Neuronal stem cell (in vitro differentiated cells): ENCODE data around the gene DEPDC4.
"Not testable (repeated sequence)": the region's sequence is repeated elsewhere in the genome, so short reads cannot be mapped to it uniquely, and the experiment has no call there.

Experiments
- DNase-seq: peaks from one replicate; pipeline ENCODE4 v3.0.0-alpha.2; 2013; ENCODE audit warnings: low spot score
- H2AFZ ChIP-seq: one replicate; pipeline ENCODE4 v1.6.1; 2013; ENCODE audit warnings: mild to moderate bottlenecking, low read length, inconsistent platforms
- H2AK5ac ChIP-seq: 2 replicates; pipeline ENCODE4 v1.6.1; 2013; ENCODE audit warnings: low read depth, mild to moderate bottlenecking, inconsistent platforms, low read length, moderate library complexity, mixed read lengths
- H2BK120ac ChIP-seq: 2 replicates; pipeline ENCODE4 v1.6.1; 2013; ENCODE audit warnings: low read depth, mild to moderate bottlenecking, inconsistent platforms, low read length, moderate library complexity, mixed read lengths
- H2BK12ac ChIP-seq: one replicate; pipeline ENCODE4 v1.6.1; 2013; ENCODE audit warnings: low read length, inconsistent platforms
- H2BK15ac ChIP-seq: 2 replicates; pipeline ENCODE4 v1.6.1; 2013; ENCODE audit warnings: mild to moderate bottlenecking, low read length, inconsistent platforms, mixed read lengths
- H2BK5ac ChIP-seq: one replicate; pipeline ENCODE4 v1.6.1; 2013; ENCODE audit warnings: inconsistent platforms, mild to moderate bottlenecking, low read length, moderate library complexity
- H3K14ac ChIP-seq: one replicate; pipeline ENCODE4 v1.6.1; 2013; ENCODE audit warnings: low read length, inconsistent platforms
- H3K18ac ChIP-seq: 2 replicates; pipeline ENCODE4 v1.6.1; 2013; ENCODE audit warnings: low read length, inconsistent platforms
- H3K23ac ChIP-seq: 2 replicates; pipeline ENCODE4 v1.6.1; 2013; ENCODE audit warnings: low read depth, mild to moderate bottlenecking, mixed read lengths, low read length, inconsistent platforms; ENCODE audit not compliant: poor library complexity
- H3K27ac ChIP-seq: replicated peaks from 3 replicates; pipeline ENCODE4 v1.5.1; 2013; ENCODE audit warnings: low read length, inconsistent platforms
- H3K27me3 ChIP-seq, 3 experiments: 2 replicates each; pipeline ENCODE4 v1.6.1; 2013; ENCODE audit warnings: low read length in 3 of 3, mild to moderate bottlenecking in 2 of 3, inconsistent platforms in 1 of 3, low read depth in 1 of 3, mixed read lengths in 1 of 3, moderate library complexity in 1 of 3; ENCODE audit not compliant: control insufficient read depth in 3 of 3, insufficient read depth in 3 of 3
- H3K36me3 ChIP-seq, 2 donors: replicated peaks in 1 of 2; 2 replicates each; pipeline ENCODE4 v1.6.1; 2013; ENCODE audit warnings: low read length in 2 of 2; ENCODE audit not compliant: control insufficient read depth in 2 of 2, insufficient read depth in 2 of 2
- H3K4ac ChIP-seq: 2 replicates; pipeline ENCODE4 v1.6.1; 2013; ENCODE audit warnings: inconsistent platforms, mild to moderate bottlenecking, low read length, moderate library complexity
- H3K4me1 ChIP-seq, 2 donors: 1 replicate in 1 of 2; 2 replicates in 1 of 2; pipeline ENCODE4 v1.6.1; 2013; ENCODE audit warnings: low read length in 2 of 2, low read depth in 1 of 2; ENCODE audit not compliant: control insufficient read depth in 2 of 2, insufficient read depth in 1 of 2
- H3K4me2 ChIP-seq: one replicate; pipeline ENCODE4 v1.6.1; 2013; ENCODE audit warnings: mild to moderate bottlenecking, low read length, inconsistent platforms; ENCODE audit not compliant: insufficient read depth, poor library complexity, severe bottlenecking
- H3K4me3 ChIP-seq, 2 donors: 2 replicates each; pipeline ENCODE4 v1.5.1; 2013; ENCODE audit warnings: low read length in 2 of 2, mild to moderate bottlenecking in 2 of 2, inconsistent platforms in 1 of 2, moderate library complexity in 1 of 2
- H3K79me1 ChIP-seq: one replicate; pipeline ENCODE4 v1.6.1; 2013; ENCODE audit warnings: low read depth, mild to moderate bottlenecking, inconsistent platforms, low read length, moderate library complexity
- H3K9ac ChIP-seq: one replicate; pipeline ENCODE4 v1.6.1; 2013; ENCODE audit warnings: mild to moderate bottlenecking, low read depth, low read length, inconsistent platforms; ENCODE audit not compliant: poor library complexity
- H3K9me3 ChIP-seq, 2 donors: replicated peaks in 1 of 2; 2 replicates each; pipeline versions ENCODE3 to v1.6.1; 2013; ENCODE audit warnings: low read length in 2 of 2, mild to moderate bottlenecking in 2 of 2, inconsistent platforms in 1 of 2, low read depth in 1 of 2, mixed read lengths in 1 of 2, moderate library complexity in 1 of 2; ENCODE audit not compliant: control insufficient read depth in 2 of 2, insufficient read depth in 1 of 2
- H4K8ac ChIP-seq: one replicate; pipeline ENCODE4 v1.6.1; 2013; ENCODE audit warnings: low read depth, mild to moderate bottlenecking, inconsistent platforms, low read length, moderate library complexity
- H4K91ac ChIP-seq: one replicate; pipeline ENCODE4 v1.6.1; 2013; ENCODE audit warnings: low read length, low read depth, mild to moderate bottlenecking, inconsistent platforms; ENCODE audit not compliant: poor library complexity
- WGBS, 2 donors: extraction: QIAGEN DNeasy Blood & Tissue Kit; methylation state at CpG; one replicate each; pipeline ENCODE4 v1.1.7; 2013; ENCODE audit warnings: missing lambda C conversion rate in 2 of 2, mixed read lengths in 1 of 2; ENCODE audit not compliant: insufficient read length in 2 of 2, insufficient replicate concordance in 1 of 2; ENCODE audit errors: extremely low coverage in 2 of 2; 5-methylcytosine and 5-hydroxymethylcytosine counted together

The DEPDC4 gene

GRCh38 chr12:100234591-100235304, 32.1 kb downstream of the DEPDC4 start:
- Histone ChIP-seq H3K14ac (no peak overlapping the region), H3K36me3 (no peaks in the 10 kb centered on the region), H4K91ac (no peak overlapping the region), H3K27ac (no peak overlapping the region), H3K79me1 (peaks cover 1% of the 10 kb centered on the region), H2AK5ac (no peak overlapping the region), H3K4me3 (no peak overlapping the region), H3K4ac (no peak overlapping the region), H3K18ac (no peak overlapping the region), H3K9ac (no peak overlapping the region), H2BK5ac (no peak overlapping the region), H3K4me2 (no peak overlapping the region), H4K8ac (no peak overlapping the region), H3K23ac (no peak overlapping the region), H3K9me3 (no peaks in the 10 kb centered on the region), H2BK120ac (no peak overlapping the region), H3K4me1 (no peaks in the 10 kb centered on the region), H2AFZ (no peak overlapping the region), H3K27me3 (no peaks in the 10 kb centered on the region), H2BK12ac (no peak overlapping the region), H2BK15ac (no peak overlapping the region)
- WGBS, 2 donors = no CpG with 5 or more reads among the region's 7 CpGs
- no peak for DNase-seq

- DNase-seq = no peak
These were observed 32.7 kb downstream of the DEPDC4 start for GRCh38 chr12:100234166-100234565.

GRCh38 chr12:100231873-100232272, 35.0 kb downstream of the DEPDC4 start:
- H3K4me2 ChIP-seq, H3K27ac ChIP-seq, H2BK5ac ChIP-seq, DNase-seq, H2BK120ac ChIP-seq, H3K14ac ChIP-seq, H3K9me3 ChIP-seq, H3K4me1 ChIP-seq, H4K91ac ChIP-seq, H2AK5ac ChIP-seq, H3K23ac ChIP-seq, H2AFZ ChIP-seq, H3K4ac ChIP-seq, H2BK15ac ChIP-seq, H2BK12ac ChIP-seq, H3K4me3 ChIP-seq, H3K18ac ChIP-seq, H3K27me3 ChIP-seq, H3K36me3 ChIP-seq, H3K79me1 ChIP-seq, H4K8ac ChIP-seq, H3K9ac ChIP-seq: not testable (repeated sequence)
- no CpG with 5 or more reads among the region's 3 CpGs for WGBS, 2 donors

More at GRCh38 chr12:100234166-100234565, 32.7 kb downstream of the DEPDC4 start:
- no peak overlapping the region for H2BK120ac ChIP-seq
- no peaks in the 10 kb centered on the region for H3K4me1 ChIP-seq
- no peak overlapping the region for H2BK5ac ChIP-seq
- no peaks in the 10 kb centered on the region for H3K9me3 ChIP-seq
- H3K4me3 ChIP-seq = no peak overlapping the region
- no peak overlapping the region for H3K18ac ChIP-seq
- H3K36me3 ChIP-seq = no peaks in the 10 kb centered on the region
- no peak overlapping the region for H2AK5ac ChIP-seq
- H3K4me2 ChIP-seq = no peak overlapping the region
- H2BK12ac ChIP-seq = no peak overlapping the region
- H2BK15ac ChIP-seq = no peak overlapping the region
- H3K4ac ChIP-seq = no peak overlapping the region
- no peak overlapping the region for H3K23ac ChIP-seq
- H3K27ac ChIP-seq = no peak overlapping the region
- no peak overlapping the region for H4K8ac ChIP-seq
- H3K79me1 ChIP-seq = peaks cover 1% of the 10 kb centered on the region
- no peak overlapping the region for H3K9ac ChIP-seq
- no peak overlapping the region for H2AFZ ChIP-seq
- no peak overlapping the region for H3K14ac ChIP-seq
- WGBS, 2 donors = no CpG with 5 or more reads among the region's 3 CpGs
- no peaks in the 10 kb centered on the region for H3K27me3 ChIP-seq
- no peak overlapping the region for H4K91ac ChIP-seq

DNA sequence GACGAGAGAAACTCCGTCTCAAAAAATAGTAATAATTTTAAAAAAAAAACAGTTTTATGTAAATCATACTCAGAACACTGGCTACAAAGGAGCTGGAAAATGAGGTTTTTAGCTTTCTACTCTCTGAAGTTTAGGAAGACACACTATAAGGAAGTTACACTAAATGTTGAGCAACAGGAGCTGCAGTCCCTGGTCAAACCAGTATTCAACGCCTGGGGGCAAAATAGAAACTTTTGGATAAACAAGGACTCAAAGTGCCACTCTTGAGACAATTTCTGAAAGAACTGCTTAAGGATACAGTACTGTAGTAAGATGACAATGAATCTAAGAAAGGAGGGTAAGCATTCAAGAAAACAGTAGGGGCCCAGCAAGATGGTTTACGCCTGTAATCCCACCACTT, 37.0 kb downstream of the DEPDC4 start:
- no peak overlapping the region for H3K18ac ChIP-seq
- H3K23ac ChIP-seq = no peak overlapping the region

More for the DNA sequence above, 37.0 kb downstream of the DEPDC4 start:
- Histone ChIP-seq H3K9ac (no peak overlapping the region), H4K91ac (no peak overlapping the region), H3K36me3 (peaks cover 4 to 9% of the 10 kb centered on the region in 2 donors), H3K4me3 (no peak overlapping the region), H3K4me2 (no peak overlapping the region), H3K27me3 (no peaks in the 10 kb centered on the region), H3K14ac (no peak overlapping the region), H2BK120ac (no peak overlapping the region), H2BK12ac (no peak overlapping the region), H3K79me1 (peaks cover 1% of the 10 kb centered on the region), H2AK5ac (no peak overlapping the region), H2BK5ac (no peak overlapping the region), H3K4me1 (no peaks in the 10 kb centered on the region), H3K27ac (no peak overlapping the region), H3K4ac (no peak overlapping the region), H2BK15ac (no peak overlapping the region), H3K9me3 (no peaks in the 10 kb centered on the region), H2AFZ (no peak overlapping the region), H4K8ac (no peak overlapping the region)
- WGBS, 2 donors = no CpG with 5 or more reads among the region's 4 CpGs
- no peak for DNase-seq
